Caco-2 (cell line): ENCODE data around the gene ARL14. TPM values are rescaled to one million over a fixed set of nuclear protein-coding genes. Genes with fewer than 3 reads are reported as not detected.

ENCODE experiments used
- BruUV-seq: library from RNA; stranded (reverse); fragments of 400-500 nt; replicated peaks from 2 replicates; lab custom pipeline; 2021; lab: Mats Ljungman, UMichigan
- CTCF ChIA-PET: fragments of 300-600 bp; sonication (Branson Sonifier 250); formaldehyde crosslinking; loops from one replicate; lab custom pipeline; 2022; ENCODE audit warnings: antibody characterized with exemption; lab: Charles Lee
- POLR2A ChIA-PET: fragments of 300-600 bp; sonication (Branson Sonifier 250); formaldehyde crosslinking; loops from one replicate; lab custom pipeline; 2022; ENCODE audit warnings: antibody characterized with exemption; lab: Charles Lee
- DNase-seq, 2 experiments: peaks; one replicate each; pipeline versions ENCODE4 v3.0.0 to v3.0.0-alpha.2; 2020 to 2022
- H3K27me3 ChIP-seq: replicated peaks from 2 replicates; pipeline ENCODE4 v1.6.0; 2011; ENCODE audit warnings: low read length; ENCODE audit not compliant: control insufficient read depth, insufficient read depth
- H3K36me3 ChIP-seq: 2 replicates; pipeline ENCODE4 v1.5.1; 2011; ENCODE audit warnings: low read length; ENCODE audit not compliant: control insufficient read depth, insufficient read depth
- H3K4me1 ChIP-seq: fragments of 250-450 bp; sonication (Bioruptor Pico); 2 replicates; pipeline ENCODE4 v1.5.1; 2020; ENCODE audit warnings: mild to moderate bottlenecking
- H3K4me3 ChIP-seq: 2 replicates; pipeline ENCODE4 v1.5.1; 2011; ENCODE audit warnings: low read depth, mild to moderate bottlenecking, control low read depth, low read length
- H3K9me3 ChIP-seq: fragments of 250-450 bp; sonication (Bioruptor Pico); 2 replicates; pipeline ENCODE4 v1.5.1; 2020; ENCODE audit warnings: mild to moderate bottlenecking, moderate library complexity
- H3K27ac Mint-ChIP-seq: one replicate; pipeline ENCODE4 v1.8.0; 2022; ENCODE audit warnings: mixed read lengths; ENCODE audit not compliant: unreplicated experiment
- H3K27me3 Mint-ChIP-seq: one replicate; pipeline ENCODE4 v1.8.0; 2022; ENCODE audit warnings: mixed read lengths; ENCODE audit not compliant: insufficient read depth, unreplicated experiment
- H3K36me3 Mint-ChIP-seq: one replicate; pipeline ENCODE4 v1.8.0; 2022; ENCODE audit warnings: mild to moderate bottlenecking, mixed read lengths; ENCODE audit not compliant: insufficient read depth, unreplicated experiment
- H3K4me1 Mint-ChIP-seq: one replicate; pipeline ENCODE4 v1.8.0; 2022; ENCODE audit warnings: low read depth, mixed read lengths; ENCODE audit not compliant: unreplicated experiment
- H3K4me3 Mint-ChIP-seq: one replicate; pipeline ENCODE4 v1.8.0; 2022; ENCODE audit warnings: mild to moderate bottlenecking, moderate library complexity, mixed read lengths; ENCODE audit not compliant: unreplicated experiment
- H3K9me3 Mint-ChIP-seq: one replicate; pipeline ENCODE4 v1.8.0; 2022; ENCODE audit warnings: mixed read lengths; ENCODE audit not compliant: unreplicated experiment
- intact Hi-C: fragments of 100-400 bp; cut with micrococcal nuclease; formaldehyde crosslinking; loops from one replicate; pipeline ENCODE4 v1.10.0; 2022; ENCODE audit not compliant: unreplicated experiment
- total RNA-seq: library from RNA; stranded (reverse); gene quantifications from 2 replicates; pipeline ENCODE4 v1.2.3, GENCODE V29; 2022
- TF ChIP-seq, protein P1 (sequence below), 2 experiments: fragments of 200-600 bp in 1 of 2; IDR thresholded peaks; 1 replicate in 1 of 2; 2 replicates in 1 of 2; pipeline versions ENCODE4 v1.5.1 to v1.8.0; 2011 to 2022; ENCODE audit warnings: antibody characterized with exemption in 1 of 2, control low read depth in 1 of 2, inconsistent platforms in 1 of 2, low read depth in 1 of 2, low read length in 1 of 2, mild to moderate bottlenecking in 1 of 2, moderate library complexity in 1 of 2; ENCODE audit not compliant: insufficient read depth in 1 of 2, severe bottlenecking in 1 of 2, unreplicated experiment in 1 of 2

ARL14 gene
- total RNA-seq, 1 experiment from 2014 or later: 0.84 TPM

- DNase-seq: no peak
- Histone ChIP-seq H3K36me3 (no peaks in the 10 kb centered on the region), H3K9me3 (no peaks in the 10 kb centered on the region), H3K4me3 (no peak overlapping the region), H3K4me1 (no peaks in the 10 kb centered on the region), H3K27me3 (no peaks in the 10 kb centered on the region)
- Mint-ChIP-seq H3K36me3 (no peaks in the 10 kb centered on the region), H3K9me3 (no peaks in the 10 kb centered on the region), H3K27me3 (no peaks in the 10 kb centered on the region), H3K4me3 (no peak overlapping the region), H3K27ac (no peak overlapping the region), H3K4me1 (no peaks in the 10 kb centered on the region)
- ChIA-PET CTCF (no interaction called here), POLR2A (no interaction called here)
- TF ChIP-seq, protein P1, sequence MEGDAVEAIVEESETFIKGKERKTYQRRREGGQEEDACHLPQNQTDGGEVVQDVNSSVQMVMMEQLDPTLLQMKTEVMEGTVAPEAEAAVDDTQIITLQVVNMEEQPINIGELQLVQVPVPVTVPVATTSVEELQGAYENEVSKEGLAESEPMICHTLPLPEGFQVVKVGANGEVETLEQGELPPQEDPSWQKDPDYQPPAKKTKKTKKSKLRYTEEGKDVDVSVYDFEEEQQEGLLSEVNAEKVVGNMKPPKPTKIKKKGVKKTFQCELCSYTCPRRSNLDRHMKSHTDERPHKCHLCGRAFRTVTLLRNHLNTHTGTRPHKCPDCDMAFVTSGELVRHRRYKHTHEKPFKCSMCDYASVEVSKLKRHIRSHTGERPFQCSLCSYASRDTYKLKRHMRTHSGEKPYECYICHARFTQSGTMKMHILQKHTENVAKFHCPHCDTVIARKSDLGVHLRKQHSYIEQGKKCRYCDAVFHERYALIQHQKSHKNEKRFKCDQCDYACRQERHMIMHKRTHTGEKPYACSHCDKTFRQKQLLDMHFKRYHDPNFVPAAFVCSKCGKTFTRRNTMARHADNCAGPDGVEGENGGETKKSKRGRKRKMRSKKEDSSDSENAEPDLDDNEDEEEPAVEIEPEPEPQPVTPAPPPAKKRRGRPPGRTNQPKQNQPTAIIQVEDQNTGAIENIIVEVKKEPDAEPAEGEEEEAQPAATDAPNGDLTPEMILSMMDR (IDR thresholded peaks at IDR 0.05; ENCODE audit: insufficient read depth in 1 of 2, low read depth in 1 of 2, low read length in 1 of 2, severe bottlenecking in 1 of 2, unreplicated experiment in 1 of 2): no peak
- intact Hi-C loops: no loop called here
- BruUV-seq: no TSS peak
Observed at GRCh38 chr3:160691151-160691550, 14.2 kb downstream of the ARL14 start.

- no TSS peak for BruUV-seq
- Mint-ChIP-seq H3K27me3 (no peaks in the 10 kb centered on the region), H3K27ac (no peak overlapping the region), H3K9me3 (no peaks in the 10 kb centered on the region), H3K36me3 (no peaks in the 10 kb centered on the region), H3K4me1 (no peaks in the 10 kb centered on the region), H3K4me3 (no peak overlapping the region)
- ChIA-PET POLR2A (no interaction called here), CTCF (no interaction called here)
- TF ChIP-seq, protein P1 (IDR thresholded peaks at IDR 0.05; ENCODE audit: insufficient read depth in 1 of 2, low read depth in 1 of 2, low read length in 1 of 2, severe bottlenecking in 1 of 2, unreplicated experiment in 1 of 2): no peak
- H3K36me3 ChIP-seq: no peaks in the 10 kb centered on the region
- no peak for DNase-seq
- no peaks in the 10 kb centered on the region for H3K4me1 ChIP-seq
- no peak overlapping the region for H3K4me3 ChIP-seq
- no peaks in the 10 kb centered on the region for H3K27me3 ChIP-seq
- intact Hi-C loops: no loop called here
- H3K9me3 ChIP-seq: no peaks in the 10 kb centered on the region
Observed at GRCh38 chr3:160691962-160692361, 15.0 kb downstream of the ARL14 start.

- Histone ChIP-seq H3K36me3 (no peaks in the 10 kb centered on the region), H3K9me3 (no peaks in the 10 kb centered on the region), H3K27me3 (no peaks in the 10 kb centered on the region), H3K4me3 (no peak overlapping the region), H3K4me1 (peaks cover 9% of the 10 kb centered on the region)
- POLR2A ChIA-PET: no interaction called here
- H3K27ac Mint-ChIP-seq: no peak overlapping the region
- DNase-seq: no peak
- H3K27me3 Mint-ChIP-seq: no peaks in the 10 kb centered on the region
- CTCF ChIA-PET: no interaction called here
- intact Hi-C loops: no loop called here
- no peaks in the 10 kb centered on the region for H3K9me3 Mint-ChIP-seq
- no peak overlapping the region for H3K4me3 Mint-ChIP-seq
- H3K36me3 Mint-ChIP-seq: no peaks in the 10 kb centered on the region
- no TSS peak for BruUV-seq
- TF ChIP-seq, protein P1 (IDR thresholded peaks at IDR 0.05; ENCODE audit: insufficient read depth in 1 of 2, low read depth in 1 of 2, low read length in 1 of 2, severe bottlenecking in 1 of 2, unreplicated experiment in 1 of 2): no peak
- no peaks in the 10 kb centered on the region for H3K4me1 Mint-ChIP-seq
Observed at GRCh38 chr3:160693191-160693590, 16.2 kb downstream of the ARL14 start.
